Ramos (cell line): ENCODE data around the gene WDR27.

ENCODE experiments used
- in situ Hi-C: fragments of 300-500 bp; cut with MboI; formaldehyde crosslinking; loops from one replicate; pipeline ENCODE4 v1.14.3; 2022; ENCODE audit warnings: low sequenced_read_pairs; ENCODE audit not compliant: unreplicated experiment

WDR27 gene

GRCh38 chr6:169701954-169702839, at the start of gene WDR27, which contains the start of gene C6orf120:
WDR27 (minus strand) TSS chr6:169702029; CDS start chr6:169689005, 13,024 bp downstream.
C6orf120 (plus strand) TSS chr6:169702126; CDS start chr6:169702460, 334 bp downstream.
- in situ Hi-C loops = no loop called here

DNA sequence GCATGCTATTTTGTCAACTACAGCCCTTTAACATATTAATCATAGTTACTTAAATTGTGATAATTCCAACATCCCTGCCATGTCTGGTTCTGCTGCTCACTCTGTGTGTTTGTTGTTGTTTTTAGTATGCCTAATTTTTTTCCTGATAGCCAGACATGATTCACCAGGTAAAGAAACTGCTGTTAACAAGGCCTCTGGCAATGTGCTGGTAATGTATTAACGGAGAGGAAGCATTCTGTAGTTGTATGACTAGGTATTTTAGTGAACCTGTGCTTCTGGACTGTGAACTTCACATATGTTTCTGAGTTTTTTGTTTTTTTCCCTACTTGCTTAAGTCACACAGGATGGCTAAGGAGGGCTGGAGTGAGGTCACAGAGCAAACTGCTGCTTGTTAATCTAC, 44.7 kb upstream of the WDR27 start:
- in situ Hi-C loops = no loop called here

DNA sequence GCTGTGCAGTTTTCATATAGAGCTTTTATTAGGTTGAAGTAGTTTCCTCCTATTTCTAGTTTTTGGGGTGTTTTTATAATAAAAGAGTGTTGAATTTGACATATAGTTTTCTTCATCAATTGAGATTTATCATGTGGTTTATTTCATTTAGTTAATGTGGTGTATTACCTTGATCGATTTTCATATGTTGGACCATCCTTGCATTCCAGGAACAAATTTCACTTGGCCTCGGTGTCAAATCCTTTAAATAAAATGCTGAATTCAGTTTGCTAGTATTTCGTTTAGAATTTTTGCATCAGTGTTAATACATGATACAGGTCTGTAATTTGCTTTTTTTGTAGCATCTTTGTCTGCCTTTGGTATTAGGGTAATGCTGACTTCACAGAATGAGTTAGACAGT, 43.6 kb upstream of the WDR27 start:
- in situ Hi-C loops = no loop called here

GRCh38 chr6:169741344-169741743, 39.5 kb upstream of the WDR27 start:
- in situ Hi-C loops = no loop called here

GRCh38 chr6:169738976-169739529, 37.2 kb upstream of the WDR27 start:
- in situ Hi-C loops = no loop called here

- in situ Hi-C loops = no loop called here
These were observed 36.6 kb upstream of the WDR27 start for GRCh38 chr6:169738204-169738975.

- in situ Hi-C loops = no loop called here
These were observed 28.1 kb upstream of the WDR27 start for GRCh38 chr6:169729961-169730360.

GRCh38 chr6:169726963-169727362, 25.1 kb upstream of the WDR27 start:
- in situ Hi-C loops = no loop called here

DNA sequence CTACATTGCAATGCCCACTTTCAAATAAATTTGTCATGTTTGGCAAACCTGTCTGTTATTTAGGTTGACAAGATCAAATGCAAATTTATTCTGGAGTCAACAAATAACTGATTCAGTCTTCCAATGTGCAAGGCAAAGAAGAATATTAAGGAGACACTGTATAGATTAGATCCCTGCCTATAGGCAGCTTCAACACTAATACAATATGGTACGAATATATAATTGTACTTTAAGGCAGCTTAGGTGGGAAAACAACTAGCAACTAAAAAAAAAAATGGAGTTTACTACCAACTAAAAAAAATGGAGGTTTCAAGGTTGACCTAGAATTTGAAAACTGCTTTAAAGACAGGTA, 24.2 kb upstream of the WDR27 start:
- in situ Hi-C loops = no loop called here

- in situ Hi-C loops = no loop called here
These were observed 23.6 kb upstream of the WDR27 start for GRCh38 chr6:169725125-169726048.

DNA sequence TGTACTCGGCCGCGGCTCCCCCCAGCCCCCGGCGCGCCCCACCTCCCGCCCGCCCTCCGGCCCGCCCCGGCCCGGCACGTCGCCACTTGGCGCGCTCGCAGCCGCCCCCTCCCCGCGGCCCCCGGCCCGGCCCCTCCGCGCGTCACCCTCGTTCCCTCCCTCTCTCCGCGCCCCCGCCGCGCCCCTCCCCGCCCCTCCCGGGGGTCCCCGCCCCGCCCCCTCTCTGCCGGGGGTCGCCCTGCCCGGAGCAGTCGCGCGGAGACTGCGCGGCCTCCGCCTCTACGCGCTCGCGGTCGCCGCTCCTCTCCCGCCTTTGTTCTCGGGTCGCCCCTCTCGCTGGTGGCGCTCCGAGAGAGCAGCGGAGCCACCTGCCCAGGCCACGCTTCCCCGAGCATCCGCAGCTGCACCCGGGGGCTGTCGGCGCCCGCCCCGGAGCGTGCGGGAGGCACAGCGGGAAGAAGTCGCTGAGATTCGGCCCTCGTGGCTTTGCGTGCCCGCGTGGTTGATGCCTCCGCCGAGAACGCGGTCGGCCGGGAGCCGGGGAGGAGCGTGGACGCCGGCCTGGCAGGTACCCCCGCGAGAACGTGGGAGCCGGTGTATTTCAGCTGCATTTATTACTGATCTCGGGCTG, 22.8 kb upstream of the WDR27 start, which contains the start of gene PHF10:
TSS of gene PHF10 (minus strand) at position 7 of the 631 bp plus-strand sequence. CDS start 569 bp downstream, outside the sequence.
- in situ Hi-C loops = no loop called here

DNA sequence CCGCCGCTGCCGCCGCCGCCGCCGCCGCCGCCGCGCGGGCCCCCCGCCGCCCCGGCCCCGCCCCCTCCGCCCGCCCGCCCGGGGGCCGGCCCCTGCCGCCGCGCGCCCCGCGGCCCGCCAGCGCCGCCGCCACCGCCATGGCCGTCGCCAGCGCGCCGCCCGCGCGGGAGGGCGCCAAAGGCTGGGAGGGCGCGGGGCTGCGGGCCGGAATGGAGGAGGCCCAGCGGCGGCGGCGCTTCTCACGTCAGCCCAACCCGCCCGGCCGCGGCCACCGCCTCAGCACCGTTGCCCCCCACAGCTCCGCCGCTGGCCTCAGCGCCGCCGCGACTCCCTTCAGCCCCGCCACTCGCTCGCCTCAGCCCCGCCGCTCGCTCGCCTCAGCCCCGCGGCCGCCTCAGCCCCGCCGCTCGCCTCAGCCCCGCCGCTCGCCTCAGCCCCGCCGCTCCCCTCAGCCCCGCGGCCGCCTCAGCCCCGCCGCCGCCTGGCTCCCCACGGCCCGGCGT, 22.2 kb upstream of the WDR27 start:
- in situ Hi-C loops = no loop called here

GRCh38 chr6:169723200-169723909, 21.5 kb upstream of the WDR27 start:
- in situ Hi-C loops = no loop called here

GRCh38 chr6:169722362-169723199, 20.8 kb upstream of the WDR27 start:
- in situ Hi-C loops = no loop called here

DNA sequence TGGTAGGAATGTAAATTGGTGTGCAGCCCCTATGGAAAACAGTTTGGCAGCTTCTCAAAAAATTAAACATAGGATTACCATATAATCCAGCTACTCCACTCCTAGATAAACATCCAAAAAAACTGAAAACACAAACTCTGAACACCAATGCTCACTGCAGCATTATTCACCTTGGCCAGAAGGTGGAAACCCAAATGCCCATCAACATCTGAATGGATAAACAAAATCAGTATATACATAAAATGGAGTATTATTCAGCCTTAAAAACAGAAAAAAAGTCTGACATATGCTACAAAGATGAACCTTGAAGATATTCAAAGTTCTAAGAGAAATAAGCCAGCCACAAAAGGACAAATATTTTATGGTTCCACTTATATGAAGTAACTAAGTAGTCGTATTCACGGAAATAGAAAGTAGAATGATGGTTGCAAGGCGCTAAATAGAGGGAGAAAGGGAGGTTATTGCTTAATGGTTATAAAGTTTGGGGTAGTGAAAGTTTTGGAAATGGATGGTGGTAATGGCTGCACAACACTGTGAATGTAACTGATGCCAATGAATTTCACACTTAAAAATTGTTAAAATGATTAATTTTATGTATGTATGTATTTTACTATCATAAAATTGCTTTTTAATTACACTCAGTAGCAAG, 18.5 kb upstream of the WDR27 start:
- in situ Hi-C loops = no loop called here

DNA sequence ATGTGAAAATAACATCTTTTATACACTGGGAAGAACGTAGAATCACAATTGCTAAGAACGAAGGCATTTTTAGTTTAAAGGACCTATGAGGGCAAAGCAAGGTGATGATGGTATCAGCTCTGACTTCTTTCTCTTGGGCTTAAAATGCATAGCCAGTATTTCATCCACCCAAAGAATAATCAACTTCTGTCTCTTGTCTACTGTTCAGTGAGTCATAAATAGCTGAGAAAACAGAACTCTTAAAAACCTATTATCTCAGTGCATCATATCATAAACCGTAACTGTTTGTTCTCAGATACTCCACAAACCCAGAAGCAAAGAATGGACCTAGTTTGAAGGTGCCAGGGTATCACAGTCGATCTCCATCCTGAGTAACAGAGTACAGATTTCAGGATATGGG, 17.3 kb upstream of the WDR27 start:
- in situ Hi-C loops = no loop called here

DNA sequence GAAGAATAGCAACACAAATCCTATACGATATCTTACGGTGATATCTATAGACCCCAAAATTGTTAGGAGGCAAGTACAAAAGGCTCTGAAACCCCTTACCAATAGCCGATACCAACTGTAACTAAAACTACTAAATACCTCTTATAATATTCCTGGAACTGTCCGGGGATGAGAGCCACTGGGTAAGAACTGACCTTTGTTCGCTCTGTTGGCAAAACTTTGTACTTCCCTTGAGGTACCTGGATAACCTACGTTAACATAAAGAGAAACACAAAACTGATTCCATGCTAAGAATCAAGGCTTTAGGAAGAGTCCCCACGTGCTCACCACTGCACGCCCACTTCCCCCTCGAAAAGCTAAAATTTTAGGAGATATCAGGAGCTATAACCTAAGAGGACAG, 12.8 kb upstream of the WDR27 start:
- in situ Hi-C loops = no loop called here
